MG63 (cell line): ENCODE data around the gene GNG11. TPM values are rescaled to one million over a fixed set of nuclear protein-coding genes. Genes with fewer than 3 reads are reported as not detected.

Experiments used
- DNase-seq: peaks from one replicate; pipeline ENCODE4 v3.0.0-alpha.2; 2020
- H3K27me3 ChIP-seq: fragments of 250-450 bp; sonication (Bioruptor Pico); 2 replicates; pipeline ENCODE4 v1.5.1; 2020; ENCODE audit warnings: mild to moderate bottlenecking, moderate library complexity
- H3K36me3 ChIP-seq: fragments of 250-450 bp; sonication (Bioruptor Pico); 2 replicates; pipeline ENCODE4 v1.5.1; 2020; ENCODE audit warnings: mild to moderate bottlenecking, moderate library complexity
- H3K4me3 ChIP-seq: fragments of 250-450 bp; sonication (Bioruptor Pico); 2 replicates; pipeline ENCODE4 v1.5.1; 2020; ENCODE audit warnings: mild to moderate bottlenecking, moderate library complexity
- H3K9me3 ChIP-seq: fragments of 250-450 bp; sonication (Bioruptor Pico); 2 replicates; pipeline ENCODE4 v1.5.1; 2020; ENCODE audit warnings: mild to moderate bottlenecking, moderate library complexity
- total RNA-seq: library from RNA; depleted of rRNA; stranded (reverse); fragments of >200 nt; shearing (Covaris generic); gene quantifications from 2 replicates; pipeline ENCODE4 v1.2.3, GENCODE V29; 2014; ENCODE audit warnings: low replicate concordance; rRNA removed

The GNG11 gene
- total RNA-seq, 1 experiment from 2014 or later, result 6.3 TPM

GRCh38 chr7:93964813-93965212, 43.3 kb downstream of the GNG11 start:
- H3K9me3 ChIP-seq, result no peaks in the 10 kb centered on the region

GRCh38 chr7:93968911-93969620, 47.5 kb downstream of the GNG11 start:
- Histone ChIP-seq H3K9me3 (no peaks in the 10 kb centered on the region), H3K27me3 (no peaks in the 10 kb centered on the region), H3K36me3 (no peaks in the 10 kb centered on the region), H3K4me3 (no peak overlapping the region)
- no peak for DNase-seq

More at GRCh38 chr7:93964813-93965212, 43.3 kb downstream of the GNG11 start:
- DNase-seq, result no peak
- no peaks in the 10 kb centered on the region for H3K27me3 ChIP-seq
- no peaks in the 10 kb centered on the region for H3K36me3 ChIP-seq
- no peak overlapping the region for H3K4me3 ChIP-seq

- DNase-seq, result no peak
- H3K27me3 ChIP-seq, result no peaks in the 10 kb centered on the region
- H3K36me3 ChIP-seq, result no peaks in the 10 kb centered on the region
- H3K4me3 ChIP-seq, result no peak overlapping the region
- no peaks in the 10 kb centered on the region for H3K9me3 ChIP-seq
Measured at GRCh38 chr7:93972029-93972725, 50.6 kb downstream of the GNG11 start.

GRCh38 chr7:93973134-93973533, 51.6 kb downstream of the GNG11 start:
- no peaks in the 10 kb centered on the region for H3K27me3 ChIP-seq
- no peaks in the 10 kb centered on the region for H3K9me3 ChIP-seq
- DNase-seq, result no peak
- H3K36me3 ChIP-seq, result no peaks in the 10 kb centered on the region
- no peak overlapping the region for H3K4me3 ChIP-seq

DNA sequence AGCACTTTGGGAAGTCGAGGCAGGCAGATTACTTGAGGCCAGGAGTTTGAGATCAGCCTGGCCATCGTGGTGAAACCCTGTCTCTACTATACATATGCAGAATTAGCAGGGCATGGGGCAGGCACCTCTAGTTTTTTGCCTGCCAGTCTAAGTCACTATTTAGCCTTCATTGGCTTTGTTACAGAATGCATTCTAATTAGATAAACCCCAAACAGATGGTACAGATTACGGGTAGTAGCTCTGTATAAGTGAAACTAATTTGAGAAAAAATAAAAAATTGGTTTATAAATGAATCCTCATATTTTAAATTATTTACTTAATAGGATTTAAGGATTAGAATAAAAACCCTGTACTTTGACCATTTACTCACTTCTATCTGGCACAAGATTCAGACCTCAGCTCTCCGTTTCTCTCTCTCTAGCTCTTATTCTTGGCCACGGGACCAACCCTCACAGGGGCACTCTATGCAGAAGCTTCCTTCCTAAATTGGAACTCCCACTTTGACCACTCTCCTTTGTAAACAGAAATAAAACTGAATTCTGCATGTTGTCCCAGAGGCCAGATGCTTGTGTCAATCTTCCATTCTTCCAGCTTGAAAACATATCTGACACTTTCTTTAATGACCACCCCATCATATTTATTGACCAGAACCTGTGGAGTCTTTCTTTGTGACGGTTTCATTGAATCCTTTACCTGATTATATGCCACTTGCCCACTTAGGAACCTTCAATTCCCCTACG, 55.8 kb downstream of the GNG11 start:
- H3K36me3 ChIP-seq, result no peaks in the 10 kb centered on the region
- no peaks in the 10 kb centered on the region for H3K27me3 ChIP-seq
- H3K4me3 ChIP-seq, result no peak overlapping the region
- no peak for DNase-seq
- H3K9me3 ChIP-seq, result no peaks in the 10 kb centered on the region

Other genes with a start within 250 kb of the GNG11 start
- gene TFPI2, start 31.0 kb upstream of the GNG11 start, total RNA-seq, result 0.07 and 1.7 TPM in 2 replicates
- not detected in 2 replicates for gene GNGT1, start 15.2 kb upstream of the GNG11 start, total RNA-seq
- gene BET1, start 82.6 kb downstream of the GNG11 start, total RNA-seq, result 21.7 and 30.9 TPM in 2 replicates